ENCODE measurements around the gene DST. TPM values are rescaled to one million over a fixed set of nuclear protein-coding genes. Genes with fewer than 3 reads are reported as not detected.
A peak's percentile ranks its signal among the peaks of the same experiment; 100 is the strongest.

DST gene
- total RNA-seq, 1 donor, result 573 TPM

DNA sequence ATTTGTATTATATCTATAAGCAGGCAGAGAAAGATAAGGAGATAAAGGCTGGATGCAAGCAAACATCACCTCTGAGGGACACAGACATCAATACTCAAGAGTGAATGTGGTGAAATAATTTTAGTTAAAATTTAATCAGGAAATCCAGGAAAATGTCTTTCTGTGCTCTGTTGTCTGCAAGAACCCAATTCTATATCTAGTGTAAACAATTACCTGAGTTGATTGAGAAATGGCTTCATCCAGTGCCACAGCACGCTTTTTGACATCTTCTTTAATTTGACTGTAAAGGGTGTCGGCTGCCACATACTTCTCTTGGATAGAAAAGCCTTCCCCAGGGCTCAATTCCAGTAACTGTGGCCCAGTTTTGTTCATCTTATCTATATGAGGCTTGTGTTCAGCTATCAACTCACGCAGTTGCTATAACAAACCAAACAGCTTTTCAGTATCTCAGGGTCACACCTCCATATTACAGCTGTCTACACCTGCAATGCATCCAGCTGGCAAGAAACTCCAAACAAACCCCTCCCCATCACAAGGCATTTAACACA is 131.6 kb downstream of the DST start:
- peaks cover 23% of the 10 kb centered on the region for H3K79me2 ChIP-seq (ENCODE audit: insufficient read depth, low read length)
- H3K27ac ChIP-seq (ENCODE audit: low read depth, low read length), result no peak overlapping the region
- H4K20me1 ChIP-seq (ENCODE audit: insufficient read depth, low read length), result no peaks in the 10 kb centered on the region
- no peak for TF ChIP-seq CTCF (IDR thresholded peaks at IDR 0.05; ENCODE audit: extremely low read depth, low read depth, low read length)
- no peaks in the 10 kb centered on the region for H3K27me3 ChIP-seq (ENCODE audit: insufficient read depth, low read length)
- no peak overlapping the region for H3K4me2 ChIP-seq (ENCODE audit: insufficient read depth, low read length)
- H3K4me1 ChIP-seq (ENCODE audit: insufficient read depth, low read length), result no peaks in the 10 kb centered on the region
- DNase-seq (ENCODE audit: insufficient read length, low spot score, missing footprints), result no peak
- H3K36me3 ChIP-seq (ENCODE audit: insufficient read depth, low read length), result peaks cover 81% of the 10 kb centered on the region
- no peak overlapping the region for H2AFZ ChIP-seq (ENCODE audit: low read length)
- no peaks in the 10 kb centered on the region for H3K9me3 ChIP-seq (ENCODE audit: low read depth, low read length)
- no peak overlapping the region for H3K4me3 ChIP-seq (ENCODE audit: insufficient read depth, low read length)

DNA sequence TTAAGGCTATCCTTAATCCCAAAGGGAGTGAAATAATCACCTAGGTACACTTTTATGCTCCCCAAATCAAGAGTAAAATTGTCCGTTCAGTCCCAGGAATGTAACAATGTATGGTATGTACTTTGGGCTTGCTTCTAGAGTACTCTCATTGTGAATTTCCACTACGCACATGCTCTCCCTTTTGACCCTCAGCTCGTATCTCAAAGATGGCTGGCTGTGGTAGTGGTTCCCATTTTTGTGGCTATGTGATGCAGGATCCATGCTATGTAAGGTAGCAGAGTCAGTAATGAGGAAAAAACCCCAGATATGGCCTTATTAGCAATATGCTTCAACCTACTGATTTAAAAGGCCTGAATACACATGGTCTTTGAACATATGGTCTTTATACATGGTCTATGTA is 133.7 kb downstream of the DST start:
- no peak overlapping the region for H2AFZ ChIP-seq (ENCODE audit: low read length)
- no peak overlapping the region for H3K27ac ChIP-seq (ENCODE audit: low read depth, low read length)
- H3K79me2 ChIP-seq (ENCODE audit: insufficient read depth, low read length), result peaks cover 23% of the 10 kb centered on the region
- peak; percentile 9 for DNase-seq (ENCODE audit: insufficient read length, low spot score, missing footprints)
- TF ChIP-seq CTCF (IDR thresholded peaks at IDR 0.05; ENCODE audit: extremely low read depth, low read depth, low read length), result no peak
- no peaks in the 10 kb centered on the region for H3K4me1 ChIP-seq (ENCODE audit: insufficient read depth, low read length)
- no peaks in the 10 kb centered on the region for H3K27me3 ChIP-seq (ENCODE audit: insufficient read depth, low read length)
- H3K4me2 ChIP-seq (ENCODE audit: insufficient read depth, low read length), result no peak overlapping the region
- H3K36me3 ChIP-seq (ENCODE audit: insufficient read depth, low read length), result peaks cover 83% of the 10 kb centered on the region
- no peak overlapping the region for H3K4me3 ChIP-seq (ENCODE audit: insufficient read depth, low read length)
- no peaks in the 10 kb centered on the region for H3K9me3 ChIP-seq (ENCODE audit: low read depth, low read length)
- H4K20me1 ChIP-seq (ENCODE audit: insufficient read depth, low read length), result no peaks in the 10 kb centered on the region

DNA sequence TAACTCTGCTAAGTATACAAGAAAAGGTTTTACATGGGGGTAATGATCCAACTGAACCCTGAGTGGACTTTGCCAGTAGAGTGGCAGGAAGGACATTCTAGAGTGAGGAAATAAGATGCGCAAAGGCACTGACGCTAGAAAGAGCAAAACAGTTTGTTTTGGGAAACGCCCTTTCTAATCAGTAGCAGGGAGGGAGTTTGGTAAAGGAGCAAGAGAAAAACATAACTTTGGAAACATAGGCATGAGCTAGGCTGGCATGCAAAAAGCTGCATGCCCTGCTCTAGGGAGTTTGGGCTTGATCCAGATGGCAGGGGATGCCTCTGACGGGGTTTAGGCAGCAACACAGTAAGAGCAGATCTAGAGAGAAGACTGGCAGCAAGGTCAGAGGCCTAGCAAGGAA is 135.2 kb downstream of the DST start:
- no peaks in the 10 kb centered on the region for H3K4me1 ChIP-seq (ENCODE audit: insufficient read depth, low read length)
- H3K27ac ChIP-seq (ENCODE audit: low read depth, low read length), result no peak overlapping the region
- H3K4me2 ChIP-seq (ENCODE audit: insufficient read depth, low read length), result no peak overlapping the region
- H3K9me3 ChIP-seq (ENCODE audit: low read depth, low read length), result no peaks in the 10 kb centered on the region
- no peaks in the 10 kb centered on the region for H4K20me1 ChIP-seq (ENCODE audit: insufficient read depth, low read length)
- no peak overlapping the region for H2AFZ ChIP-seq (ENCODE audit: low read length)
- no peaks in the 10 kb centered on the region for H3K27me3 ChIP-seq (ENCODE audit: insufficient read depth, low read length)
- no peak overlapping the region for H3K4me3 ChIP-seq (ENCODE audit: insufficient read depth, low read length)
- TF ChIP-seq CTCF (IDR thresholded peaks at IDR 0.05; ENCODE audit: extremely low read depth, low read depth, low read length), result no peak
- DNase-seq (ENCODE audit: insufficient read length, low spot score, missing footprints), result no peak
- peaks cover 21% of the 10 kb centered on the region for H3K79me2 ChIP-seq (ENCODE audit: insufficient read depth, low read length)
- peaks cover 81% of the 10 kb centered on the region for H3K36me3 ChIP-seq (ENCODE audit: insufficient read depth, low read length)

- no peak overlapping the region for H3K4me2 ChIP-seq (ENCODE audit: insufficient read depth, low read length)
- no peak for DNase-seq (ENCODE audit: insufficient read length, low spot score, missing footprints)
- H2AFZ ChIP-seq (ENCODE audit: low read length), result no peak overlapping the region
- H3K4me3 ChIP-seq (ENCODE audit: insufficient read depth, low read length), result no peak overlapping the region
- H3K27me3 ChIP-seq (ENCODE audit: insufficient read depth, low read length), result no peaks in the 10 kb centered on the region
- no peaks in the 10 kb centered on the region for H3K4me1 ChIP-seq (ENCODE audit: insufficient read depth, low read length)
- no peak for TF ChIP-seq CTCF (IDR thresholded peaks at IDR 0.05; ENCODE audit: extremely low read depth, low read depth, low read length)
- no peaks in the 10 kb centered on the region for H4K20me1 ChIP-seq (ENCODE audit: insufficient read depth, low read length)
- no peak overlapping the region for H3K27ac ChIP-seq (ENCODE audit: low read depth, low read length)
- peaks cover 14% of the 10 kb centered on the region for H3K79me2 ChIP-seq (ENCODE audit: insufficient read depth, low read length)
- H3K36me3 ChIP-seq (ENCODE audit: insufficient read depth, low read length), result peaks cover 77% of the 10 kb centered on the region
- H3K9me3 ChIP-seq (ENCODE audit: low read depth, low read length), result no peaks in the 10 kb centered on the region
Measured at GRCh38 chr6:56505512-56506260, 137.0 kb downstream of the DST start.
